GM19372 (cell line): Measurements from ENCODE around the gene SYNPR.

Source experiments
- ATAC-seq: cut with Tn5 transposase; IDR thresholded peaks from one replicate; pipeline ENCODE4 v1.9.1; 2021; ENCODE audit warnings: mild to moderate bottlenecking, low read depth, moderate library complexity; ENCODE audit not compliant: unreplicated experiment

SYNPR gene

GRCh38 chr3:63462732-63463131, 184.6 kb downstream of the SYNPR start:
- no peak for ATAC-seq

DNA sequence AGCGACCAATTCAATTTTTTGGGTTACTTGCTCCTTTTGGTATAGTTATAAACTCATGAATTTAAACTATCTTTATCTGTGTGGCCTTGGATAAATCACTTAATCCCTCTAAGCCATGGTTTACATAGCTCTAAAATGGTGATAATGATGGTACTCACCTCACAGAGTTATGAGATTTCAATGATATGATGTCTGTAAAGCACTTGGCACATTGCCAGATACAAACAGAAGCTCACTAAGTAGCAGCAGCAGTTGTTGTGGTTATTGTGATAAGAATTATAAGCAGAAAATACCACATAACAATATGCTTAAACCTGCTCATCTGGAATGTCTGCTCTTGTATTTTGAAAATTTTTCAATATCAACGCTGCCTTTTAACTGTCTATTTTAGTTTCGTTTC, 189.3 kb downstream of the SYNPR start:
- ATAC-seq, result no peak

- ATAC-seq, result no peak
Observed at GRCh38 chr3:63470745-63471144, 192.6 kb downstream of the SYNPR start.

DNA sequence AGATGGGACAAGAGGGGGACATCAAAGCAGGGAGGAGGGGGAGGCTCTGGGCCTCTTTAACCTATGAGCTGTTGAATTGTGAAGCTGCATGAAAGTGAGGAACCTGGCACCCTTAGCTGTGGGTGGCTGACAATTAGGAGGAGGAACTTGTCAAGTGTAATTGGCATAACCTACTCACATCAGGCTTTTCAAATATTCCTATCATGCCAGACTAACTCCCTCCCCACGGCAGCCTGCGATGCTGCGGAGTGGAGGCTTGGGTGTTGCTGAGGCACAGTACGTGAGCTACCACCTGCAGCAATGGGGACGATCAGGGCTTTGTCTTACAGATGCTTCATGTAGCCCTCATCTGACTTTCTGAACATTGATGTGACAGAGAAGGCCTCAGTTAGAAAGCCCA, 193.7 kb downstream of the SYNPR start:
- no peak for ATAC-seq

DNA sequence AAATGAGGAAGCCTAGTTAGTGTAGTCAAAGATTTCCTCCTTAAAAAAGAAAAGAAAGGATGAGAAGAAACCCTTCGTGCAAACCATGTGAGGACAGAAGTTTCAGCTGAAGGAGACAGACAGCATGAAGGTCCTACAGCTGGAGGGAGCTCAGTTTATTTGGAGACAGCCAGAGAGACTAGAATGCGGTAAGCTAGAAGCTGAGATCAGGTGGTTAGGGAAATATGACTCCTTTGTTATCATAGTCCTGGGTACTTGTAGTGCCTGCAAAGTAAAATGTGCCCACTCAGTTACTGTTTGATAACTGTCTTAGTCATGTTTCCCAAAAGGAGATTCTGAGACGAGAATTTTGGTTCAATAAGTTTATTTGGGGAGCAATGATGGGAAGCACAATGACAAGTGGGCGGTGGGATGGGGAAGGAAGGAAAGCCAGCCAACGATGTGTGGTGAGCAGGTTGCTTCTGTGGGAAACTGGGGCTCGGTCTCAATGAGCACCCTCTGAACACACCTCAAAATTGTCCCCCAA, 195.6 kb downstream of the SYNPR start:
- ATAC-seq, result no peak

DNA sequence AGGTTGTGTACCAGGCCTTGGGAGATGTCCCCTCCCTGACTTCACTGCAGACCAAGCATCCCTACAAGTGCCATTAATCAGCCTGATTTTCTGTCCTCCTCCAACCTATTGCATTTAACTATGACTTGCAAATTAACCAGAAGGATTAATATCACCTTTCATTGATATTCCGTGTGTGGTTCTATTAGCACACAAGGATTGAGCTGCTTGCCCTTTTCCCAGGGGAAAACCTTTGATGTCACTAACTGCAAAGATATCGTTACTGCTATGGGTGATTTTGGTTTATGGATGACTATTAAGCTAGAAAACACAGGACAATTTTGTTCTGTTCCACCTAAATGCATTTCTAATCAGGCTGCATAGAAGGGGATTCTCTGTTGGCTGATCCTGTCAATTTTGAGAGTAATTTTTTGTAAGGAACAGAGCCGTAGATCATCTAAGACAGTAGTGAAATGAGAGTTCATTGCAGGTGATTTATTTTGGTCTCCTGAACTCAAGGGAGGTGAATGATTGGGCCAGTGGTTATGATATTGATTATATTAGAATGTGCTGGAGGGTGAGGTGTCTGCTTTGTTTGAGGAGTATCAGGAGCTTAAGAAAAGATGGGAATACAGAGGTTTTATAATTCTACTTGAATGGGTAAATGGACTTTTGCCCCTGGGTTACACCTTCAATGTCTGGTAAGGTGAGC, 196.9 kb downstream of the SYNPR start:
- ATAC-seq, result no peak

DNA sequence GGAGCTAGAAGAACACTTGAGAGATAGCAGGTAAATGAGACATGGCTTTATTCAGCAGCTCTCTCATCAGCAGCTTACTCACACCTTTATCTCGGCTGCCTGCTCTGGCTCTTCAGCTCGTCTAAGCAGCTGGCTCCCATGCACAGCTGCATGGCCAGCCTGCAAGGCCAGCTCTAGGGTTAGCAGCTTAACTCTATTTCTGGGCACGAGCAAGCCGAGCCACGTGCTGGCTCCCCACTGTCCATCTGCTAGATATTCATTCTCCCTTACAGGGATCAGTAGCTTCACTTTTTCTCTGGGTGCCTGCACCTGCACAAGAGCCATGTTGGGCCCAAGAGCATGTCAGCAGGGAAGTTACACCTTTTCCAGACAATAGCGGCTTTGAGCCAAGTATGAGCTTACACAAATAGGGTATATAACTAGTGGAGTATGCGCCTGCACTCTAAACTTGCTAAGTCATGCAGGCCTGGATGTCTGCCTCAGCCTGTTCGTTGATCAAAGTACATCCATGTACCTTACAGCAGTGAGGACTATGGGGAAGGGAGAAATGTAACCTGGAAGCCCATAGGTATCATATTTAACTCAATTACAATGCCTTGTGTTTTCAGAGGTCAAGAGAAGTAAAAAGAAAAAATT, 199.5 kb downstream of the SYNPR start:
- ATAC-seq, result no peak

DNA sequence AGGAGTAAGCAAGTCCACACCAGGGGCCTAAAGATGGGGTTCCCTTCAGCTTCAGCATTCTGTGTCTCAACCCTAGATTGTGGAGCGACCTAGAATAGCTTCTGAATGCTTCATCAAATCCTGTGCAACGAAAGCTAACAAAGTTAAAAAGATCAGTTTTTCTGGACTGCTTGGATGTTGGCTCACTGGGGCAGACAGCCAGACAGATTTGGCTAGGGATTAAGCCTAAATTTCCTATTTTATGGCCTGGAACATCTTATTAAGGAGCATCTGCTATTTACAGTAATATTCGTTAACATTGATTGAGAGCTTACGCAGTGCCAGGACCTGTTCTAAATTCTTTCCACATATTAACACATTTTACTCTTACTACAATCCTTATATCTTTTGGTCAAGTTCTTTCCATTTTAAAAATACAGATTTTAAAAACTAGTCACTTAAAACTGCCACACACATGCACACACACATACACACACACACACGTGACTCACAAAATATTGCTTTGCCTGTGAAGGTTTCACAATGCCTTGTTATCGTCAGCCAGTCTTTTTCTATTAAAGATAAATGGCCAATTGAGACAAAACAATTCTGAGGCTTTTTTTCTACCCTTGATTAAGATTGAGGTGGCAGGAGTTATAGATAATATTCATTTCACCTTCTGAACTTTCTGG, 201.0 kb downstream of the SYNPR start:
- no peak for ATAC-seq

DNA sequence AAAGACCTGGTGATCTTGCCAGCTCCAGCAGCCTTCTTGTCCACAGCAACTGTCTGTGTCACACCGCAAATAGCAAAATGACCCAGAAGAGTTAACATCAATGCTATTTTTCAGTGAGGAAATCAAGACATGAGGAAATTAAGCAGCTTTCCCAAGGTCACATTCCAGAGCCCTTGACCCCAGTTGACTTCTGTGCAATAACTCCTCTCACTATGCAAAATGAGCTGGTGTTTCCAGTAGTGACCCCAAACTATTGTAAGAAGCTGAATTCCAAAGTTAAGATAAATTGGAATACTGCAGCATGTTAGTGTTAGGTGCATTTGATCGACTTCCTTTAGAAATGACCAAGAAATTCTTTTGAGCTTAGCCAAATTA, 201.5 kb downstream of the SYNPR start:
- no peak for ATAC-seq

- ATAC-seq, result no peak
Observed at GRCh38 chr3:63481627-63482026, 203.5 kb downstream of the SYNPR start.

DNA sequence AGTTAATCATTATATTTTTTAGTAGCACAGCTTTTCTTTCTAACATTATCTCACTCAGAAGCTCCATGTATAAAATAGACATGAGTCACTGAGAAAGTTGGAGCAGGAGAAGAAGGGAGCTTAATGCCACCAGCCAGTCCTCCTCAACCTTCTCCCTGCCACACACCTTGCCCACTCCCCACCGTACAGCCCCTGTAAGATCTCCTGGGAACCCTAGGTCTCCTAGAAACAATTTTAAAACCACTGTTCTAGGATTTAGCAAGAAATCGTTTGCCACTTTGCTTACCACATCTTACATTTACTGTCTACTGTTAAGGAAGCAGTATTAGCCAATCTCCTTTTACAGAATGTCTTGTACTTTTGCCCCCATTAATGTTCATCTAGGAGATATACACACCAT, 204.2 kb downstream of the SYNPR start:
- ATAC-seq, result no peak

DNA sequence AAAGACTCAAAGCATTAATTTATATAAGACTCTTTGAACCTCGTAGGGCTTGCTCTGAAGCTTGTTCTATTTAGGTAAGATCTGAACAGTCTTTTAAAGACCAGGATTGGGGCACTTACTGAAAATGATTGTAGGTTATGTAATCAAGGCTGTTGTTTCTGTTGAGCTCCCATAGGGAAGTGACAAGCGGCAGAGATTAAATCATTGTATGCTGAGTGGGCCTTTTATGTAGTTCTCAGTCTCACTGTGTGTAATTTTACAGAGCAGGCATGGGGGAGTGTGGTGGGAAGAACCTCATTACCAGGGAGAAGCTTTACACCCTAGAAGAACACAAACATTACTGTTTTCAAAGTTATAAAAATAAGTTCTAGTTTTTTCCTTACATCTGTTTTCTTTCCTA, 214.4 kb downstream of the SYNPR start:
- no peak for ATAC-seq

GRCh38 chr3:63493101-63493500, 215.0 kb downstream of the SYNPR start:
- ATAC-seq, result no peak

DNA sequence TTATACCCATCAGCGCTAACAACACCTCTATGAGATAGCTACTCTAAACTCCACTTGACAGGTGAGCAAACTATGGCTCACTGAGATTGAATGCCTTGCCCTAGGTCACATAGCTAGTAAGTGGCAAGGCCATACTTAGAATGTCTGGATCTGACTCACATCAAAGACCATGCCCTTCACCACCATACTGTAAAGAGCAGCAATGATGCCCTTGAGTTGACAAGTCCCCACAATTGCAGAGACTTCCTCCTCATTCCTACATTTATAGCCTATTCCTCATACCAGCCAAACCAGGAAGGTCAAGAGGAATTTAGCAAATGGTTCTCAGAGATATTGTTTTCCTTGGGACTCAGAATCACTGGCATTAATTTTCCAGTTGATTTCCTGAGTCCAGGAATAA, 216.5 kb downstream of the SYNPR start:
- ATAC-seq, result no peak

DNA sequence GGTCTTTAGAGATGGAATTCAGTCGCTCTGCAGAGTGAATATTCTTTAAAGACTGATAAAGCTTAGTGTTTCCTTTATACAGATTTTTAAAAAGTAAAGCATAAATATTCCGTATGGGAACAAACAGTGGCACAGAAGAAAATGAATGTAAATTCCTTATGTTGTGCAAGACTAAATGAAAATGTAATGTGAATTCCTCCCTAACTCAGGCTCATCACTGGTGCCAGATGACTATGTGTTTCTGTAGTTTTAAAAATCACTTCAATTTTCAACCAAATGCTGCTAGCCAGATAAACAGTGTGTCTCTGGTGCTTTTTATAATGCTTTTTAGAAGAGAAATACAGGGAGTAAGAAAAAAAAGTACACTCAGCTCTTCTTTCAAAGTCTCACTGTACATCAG, 219.5 kb downstream of the SYNPR start:
- ATAC-seq, result no peak

DNA sequence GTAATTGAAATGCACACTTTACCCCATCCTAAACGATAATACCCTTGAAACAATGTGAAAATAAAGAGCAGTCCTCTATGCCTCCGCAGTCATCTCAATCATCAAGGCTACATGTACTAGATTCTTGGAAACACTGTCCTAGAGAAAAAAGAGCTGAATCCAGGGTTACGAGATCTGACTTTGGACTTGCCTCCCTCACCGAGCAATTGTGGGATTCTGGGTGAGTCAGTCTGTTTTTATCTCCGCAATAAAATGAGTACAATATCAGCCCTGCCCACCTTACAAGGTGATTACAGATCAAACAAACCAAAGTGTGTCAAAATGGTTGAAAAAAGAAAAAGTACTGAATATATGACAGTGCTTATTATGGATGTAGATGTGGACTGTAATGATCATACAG, 222.1 kb downstream of the SYNPR start:
- ATAC-seq, result no peak

DNA sequence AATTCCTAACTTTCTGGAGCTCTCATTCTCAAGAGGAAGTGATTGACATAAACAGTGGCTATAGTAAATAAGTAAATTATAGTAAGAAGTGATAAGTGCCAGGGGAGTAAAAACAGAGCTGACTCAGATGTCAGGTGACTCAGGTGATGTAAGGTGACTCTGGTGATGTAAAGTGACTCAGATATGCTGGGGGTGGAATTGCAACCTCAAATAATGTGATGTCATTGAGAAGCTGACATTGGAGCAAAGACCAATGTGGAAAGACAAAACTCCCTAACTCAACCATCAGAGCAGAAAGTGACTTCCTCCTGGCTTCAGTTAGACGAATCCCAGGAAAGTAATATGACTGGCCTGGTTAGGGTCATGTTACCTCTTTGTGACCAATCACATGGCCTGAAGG, 230.2 kb downstream of the SYNPR start:
- no peak for ATAC-seq

- no peak for ATAC-seq
Observed at GRCh38 chr3:63508771-63509170, 230.7 kb downstream of the SYNPR start.

DNA sequence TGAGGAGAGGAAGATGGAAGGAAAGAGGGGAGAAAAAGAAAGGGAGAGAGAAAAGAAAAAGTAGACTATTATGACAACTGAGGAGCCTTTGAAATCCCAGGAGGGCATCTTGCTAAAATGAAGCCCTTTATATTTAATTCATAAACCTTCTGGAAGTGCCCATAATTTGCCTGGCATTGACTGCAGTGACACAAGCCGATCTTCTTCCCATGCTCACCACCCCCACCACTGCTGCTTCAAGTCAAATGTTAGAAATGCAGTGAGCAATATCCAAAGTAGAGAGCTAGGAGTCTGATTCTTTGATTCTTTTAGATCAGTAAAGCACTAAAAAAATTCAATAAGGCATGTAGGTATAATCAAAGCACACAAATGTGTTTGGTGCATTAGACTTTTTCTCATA, 235.7 kb downstream of the SYNPR start:
- no peak for ATAC-seq

DNA sequence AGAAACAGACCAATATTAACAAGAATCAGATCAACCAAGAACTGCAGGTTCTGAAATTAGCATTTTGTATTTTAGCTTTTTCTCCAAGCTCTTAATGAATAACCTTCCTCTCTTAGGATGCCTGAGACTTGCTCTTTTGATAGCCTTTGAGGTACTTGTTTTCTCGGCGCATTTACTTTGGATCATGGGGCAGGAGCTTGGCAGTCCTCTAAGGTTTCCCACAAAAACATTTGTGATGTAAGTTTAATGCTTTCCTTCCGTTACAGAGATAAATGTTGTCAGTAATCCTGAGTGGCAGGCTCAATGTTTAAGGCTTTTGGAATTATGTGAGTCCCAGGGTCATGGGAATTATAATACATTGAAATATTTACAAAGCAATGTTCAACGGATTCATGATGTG, 236.6 kb downstream of the SYNPR start:
- no peak for ATAC-seq

GRCh38 chr3:63519426-63519825, 241.3 kb downstream of the SYNPR start:
- no peak for ATAC-seq

DNA sequence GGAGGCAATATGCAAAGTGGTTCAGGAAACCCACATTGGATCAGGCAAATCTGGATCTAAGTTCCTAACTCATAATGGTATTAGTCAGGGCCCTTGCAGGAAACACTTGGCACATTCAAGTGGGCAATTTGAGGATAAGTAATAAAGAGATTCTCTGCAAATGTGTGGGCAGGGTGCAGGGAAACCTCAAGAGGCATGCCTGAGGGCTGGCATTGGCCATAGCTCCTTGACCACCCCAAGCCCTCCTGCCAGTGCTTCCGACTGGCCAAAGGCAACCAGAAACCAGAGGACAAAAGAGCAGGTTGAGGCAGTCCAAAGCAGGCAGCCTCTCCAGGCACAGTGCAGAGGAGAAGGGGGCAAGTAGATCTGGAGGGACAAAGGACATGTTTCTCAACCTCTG, 243.5 kb downstream of the SYNPR start:
- ATAC-seq, result no peak
